GM12873 (cell line): Measurements from ENCODE around the gene PDZD2.

Source experiments
- TF ChIP-seq, protein P1 (sequence below): IDR thresholded peaks from 2 replicates; pipeline ENCODE4 v1.5.1; 2012; ENCODE audit warnings: low read depth, mild to moderate bottlenecking, moderate library complexity, low read length, control low read depth; ENCODE audit not compliant: insufficient read depth; ENCODE audit errors: missing control alignments

The PDZD2 gene

DNA sequence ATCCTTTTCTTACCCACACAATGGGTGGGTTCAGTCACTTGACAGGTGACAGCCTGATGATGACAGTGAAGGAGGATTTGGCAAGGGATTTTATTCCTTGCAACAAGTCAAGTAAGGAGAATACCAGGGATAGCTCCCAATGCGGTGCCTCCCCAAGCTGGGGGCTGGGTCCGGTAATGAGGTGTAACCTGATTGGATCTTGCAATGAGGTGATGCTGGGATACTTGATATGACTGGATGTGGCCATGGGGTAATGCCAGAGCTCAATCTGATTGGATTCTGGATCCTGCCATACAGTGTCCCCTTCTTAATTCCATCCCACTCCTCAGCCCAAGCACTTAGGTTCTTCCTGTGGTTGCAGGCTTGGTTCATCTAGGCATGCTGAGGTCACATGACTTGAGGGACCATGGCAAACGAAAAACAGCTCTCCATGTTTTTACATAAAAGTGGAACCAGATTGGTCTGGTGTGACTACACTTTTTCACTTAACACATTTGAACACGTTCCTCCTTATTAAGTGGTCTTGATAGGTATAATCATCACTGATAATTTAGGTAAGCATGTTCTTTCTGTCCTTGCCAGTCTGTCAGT, 181.1 kb downstream of the PDZD2 start:
- TF ChIP-seq, protein P1, sequence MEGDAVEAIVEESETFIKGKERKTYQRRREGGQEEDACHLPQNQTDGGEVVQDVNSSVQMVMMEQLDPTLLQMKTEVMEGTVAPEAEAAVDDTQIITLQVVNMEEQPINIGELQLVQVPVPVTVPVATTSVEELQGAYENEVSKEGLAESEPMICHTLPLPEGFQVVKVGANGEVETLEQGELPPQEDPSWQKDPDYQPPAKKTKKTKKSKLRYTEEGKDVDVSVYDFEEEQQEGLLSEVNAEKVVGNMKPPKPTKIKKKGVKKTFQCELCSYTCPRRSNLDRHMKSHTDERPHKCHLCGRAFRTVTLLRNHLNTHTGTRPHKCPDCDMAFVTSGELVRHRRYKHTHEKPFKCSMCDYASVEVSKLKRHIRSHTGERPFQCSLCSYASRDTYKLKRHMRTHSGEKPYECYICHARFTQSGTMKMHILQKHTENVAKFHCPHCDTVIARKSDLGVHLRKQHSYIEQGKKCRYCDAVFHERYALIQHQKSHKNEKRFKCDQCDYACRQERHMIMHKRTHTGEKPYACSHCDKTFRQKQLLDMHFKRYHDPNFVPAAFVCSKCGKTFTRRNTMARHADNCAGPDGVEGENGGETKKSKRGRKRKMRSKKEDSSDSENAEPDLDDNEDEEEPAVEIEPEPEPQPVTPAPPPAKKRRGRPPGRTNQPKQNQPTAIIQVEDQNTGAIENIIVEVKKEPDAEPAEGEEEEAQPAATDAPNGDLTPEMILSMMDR, result no peak

DNA sequence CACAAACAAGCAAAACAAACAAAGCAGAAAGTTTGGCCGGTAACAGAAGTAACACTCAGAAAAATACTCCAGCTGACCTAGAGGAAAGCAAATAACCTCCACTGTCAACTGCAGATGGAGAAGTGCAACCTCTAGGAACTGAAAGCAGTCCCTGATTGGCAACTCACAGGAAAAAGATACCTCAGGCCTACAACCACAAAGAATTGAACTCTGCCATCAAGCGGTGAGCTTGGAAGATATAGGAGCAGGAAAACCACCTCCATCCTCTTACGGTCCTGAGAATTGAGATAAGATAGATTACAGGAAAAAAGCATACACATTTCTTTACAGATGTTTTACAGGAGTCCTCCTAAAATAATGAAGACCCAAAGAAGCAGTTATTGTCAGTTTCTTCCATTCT, 184.5 kb downstream of the PDZD2 start:
- TF ChIP-seq, protein P1, result no peak

DNA sequence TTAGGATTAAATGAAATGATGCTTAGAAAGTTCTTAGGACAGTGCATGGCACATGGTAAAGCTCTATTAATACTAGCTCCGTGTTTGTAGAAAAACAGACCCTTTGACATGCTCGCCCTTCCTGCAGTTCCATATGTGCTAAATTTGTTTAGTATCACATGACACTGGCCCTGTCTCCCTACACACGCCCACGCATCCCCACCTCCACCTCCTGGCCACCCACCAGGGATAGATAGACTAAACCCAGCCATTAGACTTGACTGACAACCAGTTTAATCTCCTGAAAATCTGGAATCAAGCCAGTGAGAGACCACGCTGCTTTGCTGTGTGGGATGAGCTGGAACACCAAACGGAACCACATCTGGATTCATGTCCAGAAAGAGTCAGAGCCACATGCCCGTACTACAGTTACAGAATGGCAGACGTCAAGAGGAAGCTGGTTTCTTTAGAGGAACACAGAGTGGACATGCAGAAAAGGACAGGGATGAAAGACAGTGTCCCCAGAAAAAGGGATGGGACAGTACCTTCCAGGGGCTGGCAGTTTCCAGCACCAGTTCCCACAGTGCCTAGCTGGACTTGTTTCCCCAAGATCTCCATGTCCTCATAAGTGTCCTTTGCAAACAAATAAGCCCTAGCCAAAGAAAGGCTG, 186.1 kb downstream of the PDZD2 start:
- TF ChIP-seq, protein P1, result no peak

- TF ChIP-seq, protein P1, result peak; percentile 55
Observed at GRCh38 chr5:31825518-31826068, 186.7 kb downstream of the PDZD2 start.

- TF ChIP-seq, protein P1, result no peak
Observed at GRCh38 chr5:31827867-31828266, 188.9 kb downstream of the PDZD2 start.

- TF ChIP-seq, protein P1, result no peak
Observed at GRCh38 chr5:31832966-31833365, 194.0 kb downstream of the PDZD2 start.

- TF ChIP-seq, protein P1, result no peak
Observed at GRCh38 chr5:31833710-31834109, 194.8 kb downstream of the PDZD2 start.
